IPS-NIHi7 (cell line): Measurements from ENCODE around the gene HMGCS1.
"Not testable (repeated sequence)": the region's sequence is repeated elsewhere in the genome, so short reads cannot be mapped to it uniquely, and the experiment has no call there.

Source experiments
- DNase-seq: peaks from one replicate; pipeline ENCODE4 v3.0.0; 2012; ENCODE audit warnings: mixed read lengths; ENCODE audit errors: extremely low spot score

The HMGCS1 gene

DNA sequence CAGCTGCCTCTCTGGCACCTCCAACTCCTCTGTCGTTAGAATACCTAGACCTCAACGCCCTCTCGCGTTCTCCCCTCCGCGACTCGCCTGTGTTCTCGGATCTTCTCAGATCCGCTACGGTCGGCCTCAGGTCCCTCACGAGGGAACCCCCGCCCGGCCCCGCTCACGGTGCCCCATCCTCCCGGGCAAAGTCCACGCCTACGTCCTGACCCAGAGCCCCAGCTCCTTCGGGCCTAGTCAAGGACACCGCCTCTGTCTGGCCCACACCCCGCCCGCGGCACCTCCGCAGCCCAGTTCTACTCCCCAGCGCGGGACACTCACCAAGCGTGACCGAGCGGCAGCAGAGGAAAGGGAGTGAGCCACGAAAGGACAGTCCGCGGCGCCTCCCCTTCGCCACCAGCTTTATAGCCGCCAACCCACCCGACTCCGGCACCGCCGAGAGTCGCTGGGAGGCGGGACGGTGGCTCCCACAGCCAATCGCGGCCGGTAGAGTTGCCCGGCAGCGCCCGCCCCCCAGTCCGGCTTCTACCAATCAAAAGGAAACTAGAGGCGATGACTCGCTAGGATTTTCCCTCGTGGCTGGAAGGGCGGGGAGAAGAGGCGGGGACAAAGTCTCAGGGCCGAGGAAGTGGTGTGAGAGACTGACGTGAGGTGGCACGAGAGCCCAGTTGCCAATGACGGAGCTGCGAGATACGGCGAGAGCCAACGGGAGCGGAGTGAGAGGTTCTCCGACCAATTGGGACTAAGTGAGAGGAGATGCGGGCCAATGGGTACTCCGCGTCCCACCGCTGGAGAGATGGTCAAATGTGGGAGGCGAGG lies at the start of gene HMGCS1:
TSS of gene HMGCS1 (minus strand) at position 378 of the 819 bp plus-strand sequence. CDS start 14,447 bp downstream, outside the sequence.
- DNase-seq, result peak; percentile 98

DNA sequence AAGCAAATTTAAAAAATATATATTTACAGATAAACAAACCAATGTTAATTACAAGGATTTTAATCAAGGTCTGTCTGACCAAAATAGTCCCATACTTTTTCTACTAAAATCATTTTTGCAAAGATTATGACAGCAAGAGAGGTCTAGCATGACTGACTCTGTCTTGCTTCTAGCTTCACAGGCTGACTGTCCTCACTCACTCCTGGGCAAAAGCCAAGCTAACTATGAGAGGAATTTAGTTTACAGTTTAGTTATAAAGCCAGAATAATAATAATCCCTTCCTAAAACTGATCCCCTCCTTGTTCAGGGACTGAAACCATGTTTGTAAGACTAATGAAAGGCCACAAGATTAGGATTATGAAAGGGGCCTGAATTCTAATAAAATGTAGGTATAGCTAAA lies 45.5 kb upstream of the HMGCS1 start:
- no peak for DNase-seq

DNA sequence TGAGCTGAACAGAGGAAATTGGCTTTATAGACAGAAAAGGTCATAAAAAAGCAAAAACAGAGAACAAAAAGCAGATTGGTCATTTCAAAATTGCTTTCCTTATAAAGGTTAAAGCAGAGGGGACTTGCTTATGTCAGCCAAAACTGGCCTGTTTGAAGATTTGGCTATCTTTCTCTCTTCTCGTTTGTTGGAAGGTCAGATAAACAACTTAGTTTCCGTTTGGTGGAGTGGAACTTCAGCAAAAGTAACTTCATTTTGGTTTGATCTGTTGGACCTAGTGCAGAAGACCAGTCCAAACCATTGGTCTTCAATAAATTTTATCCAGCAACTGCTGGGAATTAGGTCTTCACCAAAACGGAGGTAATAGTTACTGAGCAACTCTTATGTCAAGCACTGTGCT lies 45.1 kb upstream of the HMGCS1 start:
- DNase-seq, result no peak

DNA sequence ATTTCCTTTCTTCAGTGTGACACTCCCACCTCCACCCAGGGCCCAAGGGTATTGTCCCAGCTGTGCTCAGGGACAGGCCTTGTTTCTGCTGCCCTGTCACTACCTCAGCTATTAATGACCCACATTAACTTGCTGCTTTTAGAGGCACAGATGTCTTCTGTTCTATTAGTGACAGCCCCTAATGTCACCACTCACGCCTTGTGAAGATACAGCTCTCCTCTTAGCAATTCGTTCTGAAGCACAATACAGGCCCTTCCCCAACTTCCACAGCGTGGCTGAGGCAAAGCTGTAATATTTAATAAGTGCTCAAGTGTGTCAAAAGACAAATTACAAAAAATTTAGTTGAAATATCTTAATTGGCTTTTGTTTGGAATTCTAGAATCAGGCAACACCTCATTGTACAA lies 44.7 kb upstream of the HMGCS1 start:
- no peak for DNase-seq

DNA sequence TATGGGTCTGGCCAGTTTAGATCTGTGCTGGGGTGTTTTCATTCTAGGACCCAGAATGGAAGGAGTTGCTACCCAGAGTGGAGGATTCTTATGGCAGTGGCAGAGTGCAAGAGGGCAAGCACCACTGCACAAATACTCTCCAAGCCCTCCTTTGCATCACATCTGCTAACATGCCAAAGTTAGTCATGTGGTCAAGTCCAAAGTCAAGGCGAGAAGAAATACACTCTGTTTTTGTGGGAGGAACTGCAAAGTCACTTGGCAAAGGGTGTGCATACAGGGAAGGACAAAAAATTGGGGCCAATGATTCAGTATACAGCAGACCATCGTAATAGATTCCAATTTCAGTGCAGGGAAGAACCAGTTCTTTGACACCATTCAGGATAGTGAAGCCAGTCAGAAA lies 43.9 kb upstream of the HMGCS1 start:
- DNase-seq, result no peak

DNA sequence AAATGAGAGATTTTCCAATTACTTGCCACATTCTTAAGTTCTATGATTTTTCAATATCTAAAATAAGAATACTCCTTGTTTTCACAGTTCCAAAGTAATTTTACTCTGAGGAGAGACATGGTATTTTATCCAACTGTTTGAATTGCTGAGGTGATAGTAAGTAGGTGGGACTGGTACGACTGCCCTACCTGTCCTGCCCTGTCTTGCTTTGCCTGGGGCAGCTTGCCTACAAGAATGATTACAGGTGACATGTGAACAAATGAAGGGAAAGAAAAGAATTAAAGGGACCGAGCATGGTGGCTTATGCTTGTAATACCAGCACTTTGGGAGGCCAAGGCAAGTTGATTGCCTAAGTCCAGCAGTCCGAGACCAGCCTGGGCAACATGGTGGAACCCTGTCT lies 41.6 kb upstream of the HMGCS1 start:
- no peak for DNase-seq

DNA sequence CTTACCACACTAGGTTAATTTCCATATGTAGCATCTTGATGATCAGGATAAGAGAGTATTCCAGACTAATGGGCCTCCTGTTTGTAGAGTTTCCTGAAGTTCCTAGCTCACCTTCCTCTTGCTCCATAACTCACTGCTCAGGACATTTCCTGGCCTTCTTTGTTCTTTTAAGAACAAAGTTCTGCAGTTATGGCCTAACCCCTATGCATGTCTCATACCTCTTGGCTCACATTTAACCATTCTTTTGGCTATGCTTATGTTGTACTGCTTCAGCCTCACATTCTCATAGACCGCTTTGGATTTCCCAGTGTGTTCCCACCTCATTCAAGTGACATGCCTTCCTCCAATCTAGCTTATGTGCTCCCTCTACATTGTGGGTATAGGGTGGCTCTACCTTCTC lies 40.5 kb upstream of the HMGCS1 start:
- no peak for DNase-seq

DNA sequence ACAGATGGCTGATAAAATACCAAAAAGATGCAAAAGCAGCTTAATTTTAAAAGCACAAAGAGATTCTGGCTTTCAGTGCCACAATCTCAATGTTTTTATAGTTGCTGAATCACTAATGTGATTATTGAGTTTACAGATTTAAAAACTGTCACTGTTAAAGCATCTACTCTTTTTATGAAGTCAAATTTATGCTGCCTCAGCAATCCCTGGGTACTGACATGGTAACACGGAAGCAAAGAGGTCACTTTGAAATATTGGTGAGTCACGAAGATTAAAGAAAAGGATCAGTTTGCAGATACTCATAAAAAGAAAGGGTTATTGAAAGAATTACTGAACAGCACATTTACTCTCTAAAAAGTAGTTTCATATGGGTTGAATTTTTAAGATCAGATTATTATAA lies 39.7 kb upstream of the HMGCS1 start:
- no peak for DNase-seq

DNA sequence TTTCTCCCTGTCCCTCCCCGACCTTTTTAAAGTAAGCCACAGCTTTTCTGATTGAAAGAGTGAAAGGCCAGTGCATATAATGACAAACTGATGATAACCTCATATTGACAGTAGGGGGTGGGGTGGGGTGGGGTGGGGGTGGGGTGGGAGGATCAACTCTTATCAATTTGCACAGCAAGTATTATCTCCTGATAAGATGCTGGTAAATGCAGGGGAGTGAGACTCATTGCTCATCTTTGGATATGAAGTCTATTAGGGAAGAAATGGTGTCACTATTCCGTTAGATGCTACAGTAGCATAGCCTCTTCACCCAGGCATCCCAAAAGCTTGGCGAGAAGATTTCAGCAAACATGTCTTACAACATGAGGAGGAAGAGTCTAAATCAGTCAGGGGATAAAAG lies 38.9 kb upstream of the HMGCS1 start:
- no peak for DNase-seq

DNA sequence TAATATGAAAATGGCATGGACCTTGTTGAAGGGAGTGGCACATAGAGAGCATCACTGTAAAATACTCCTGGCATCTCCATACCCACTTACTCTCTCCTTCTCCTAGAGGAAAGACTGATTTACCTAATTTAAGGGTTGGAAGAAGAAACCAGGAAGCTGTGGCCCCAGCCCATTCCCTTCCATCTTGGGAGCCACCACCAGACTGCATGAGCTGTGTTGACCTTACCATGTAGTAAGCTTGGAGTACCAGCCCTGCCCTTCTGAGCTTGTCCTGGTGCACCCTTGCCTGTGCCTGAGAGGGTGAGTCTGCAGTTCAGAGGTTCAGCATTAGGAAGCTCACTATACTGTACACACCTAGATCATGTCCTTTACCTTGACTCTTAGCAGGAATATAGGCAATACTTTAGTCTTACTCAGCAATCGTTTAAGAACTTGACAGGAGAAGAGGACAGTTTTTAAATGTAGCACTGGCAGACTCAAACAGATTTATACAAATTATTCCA lies 35.7 kb upstream of the HMGCS1 start:
- DNase-seq, result no peak

DNA sequence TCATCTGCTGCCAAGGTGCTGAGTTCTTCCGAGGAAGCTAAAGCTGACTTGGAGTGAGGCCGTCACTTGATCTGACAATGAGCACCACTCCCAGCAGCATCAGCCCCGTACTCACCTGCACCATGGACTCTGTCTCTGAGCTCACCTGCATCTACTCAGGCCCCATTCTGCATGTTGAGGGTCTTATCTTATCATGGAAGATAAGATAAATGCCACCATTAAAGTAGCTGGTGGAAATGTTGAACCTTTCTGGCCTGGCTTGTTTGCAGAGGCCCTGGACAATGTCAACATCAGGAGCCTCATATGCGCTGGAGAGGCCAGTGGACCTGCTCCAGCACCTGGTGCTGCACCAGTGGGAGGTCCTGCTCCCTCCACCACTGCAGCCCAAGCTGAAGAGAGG lies 35.0 kb upstream of the HMGCS1 start:
- peak; percentile 30 for DNase-seq

DNA sequence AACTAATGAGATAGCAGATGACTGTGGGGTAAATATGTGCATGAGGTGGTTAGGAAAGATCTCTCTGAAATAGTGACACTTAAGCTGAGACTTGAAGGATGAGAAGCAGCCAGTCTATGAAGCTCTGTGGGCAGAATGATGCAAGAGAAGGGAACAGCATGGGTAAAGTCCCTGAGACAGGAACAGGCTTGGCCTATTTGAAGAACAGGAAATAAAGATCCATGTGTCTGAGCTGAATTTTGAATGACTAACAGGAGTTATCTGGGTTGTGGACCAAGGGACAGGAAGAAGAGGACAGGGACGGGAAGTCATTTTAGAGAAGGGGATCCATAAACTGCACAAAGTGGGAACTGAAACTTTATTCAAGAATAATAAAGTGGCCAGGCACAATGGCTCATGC lies 25.6 kb upstream of the HMGCS1 start:
- no peak for DNase-seq

DNA sequence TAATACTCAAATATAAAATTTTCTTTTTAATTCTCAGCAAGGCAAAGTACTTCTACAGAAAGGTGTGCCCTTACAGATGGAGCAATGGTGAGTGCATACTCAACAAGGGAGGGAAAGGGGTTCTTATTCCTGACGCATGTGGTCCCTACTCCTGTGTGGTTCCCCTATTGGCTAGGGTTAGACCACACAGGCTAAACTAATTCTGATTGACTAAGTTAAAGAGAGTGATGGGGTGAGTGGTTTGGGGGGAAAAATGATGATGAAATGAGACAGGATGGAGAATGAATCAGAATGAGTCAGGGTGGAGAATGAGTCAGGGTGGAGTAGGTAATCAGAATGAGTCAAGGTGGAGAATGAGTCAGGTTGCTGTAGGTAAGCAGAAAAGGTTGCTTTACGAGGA lies 22.9 kb upstream of the HMGCS1 start:
- no peak for DNase-seq

DNA sequence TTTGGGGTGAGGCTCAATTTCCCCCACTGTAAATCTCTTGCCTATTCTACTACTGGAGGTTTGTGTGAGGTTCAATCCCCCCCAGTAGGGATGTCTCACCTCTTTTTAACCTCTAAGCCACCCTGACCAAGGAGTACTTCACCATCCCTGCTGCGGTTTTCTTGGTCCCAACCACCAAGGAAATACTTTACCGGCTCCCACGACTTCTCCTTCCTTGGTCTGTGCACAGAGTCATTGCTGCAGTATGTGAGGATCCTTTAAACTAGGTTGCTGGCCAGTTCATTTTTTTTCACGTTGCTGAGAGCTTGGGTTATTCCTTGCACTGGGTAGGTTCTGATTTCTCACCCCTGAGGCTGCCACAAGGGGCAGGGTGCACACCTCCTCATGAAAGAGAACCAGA lies 22.5 kb upstream of the HMGCS1 start:
- no peak for DNase-seq

DNA sequence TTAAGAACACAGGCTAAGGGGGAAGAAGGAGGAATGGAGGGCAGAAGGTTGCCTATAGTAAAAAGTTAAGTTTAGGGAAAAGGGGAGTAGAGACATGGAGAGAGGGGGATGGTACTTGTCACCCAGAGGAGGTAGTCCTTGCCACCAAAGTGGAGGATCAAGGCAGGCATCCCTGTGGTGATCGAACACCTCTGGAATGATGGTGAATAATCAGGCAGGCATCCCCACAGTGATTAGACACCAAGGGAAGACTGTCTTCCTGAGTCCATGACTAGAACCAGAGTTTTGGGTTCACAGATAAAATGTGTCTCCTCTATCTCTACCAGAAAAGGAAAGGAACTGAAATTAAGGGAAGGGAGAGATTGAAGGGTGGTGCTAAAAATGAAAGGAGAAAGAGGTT lies 19.2 kb upstream of the HMGCS1 start:
- DNase-seq, result no peak

DNA sequence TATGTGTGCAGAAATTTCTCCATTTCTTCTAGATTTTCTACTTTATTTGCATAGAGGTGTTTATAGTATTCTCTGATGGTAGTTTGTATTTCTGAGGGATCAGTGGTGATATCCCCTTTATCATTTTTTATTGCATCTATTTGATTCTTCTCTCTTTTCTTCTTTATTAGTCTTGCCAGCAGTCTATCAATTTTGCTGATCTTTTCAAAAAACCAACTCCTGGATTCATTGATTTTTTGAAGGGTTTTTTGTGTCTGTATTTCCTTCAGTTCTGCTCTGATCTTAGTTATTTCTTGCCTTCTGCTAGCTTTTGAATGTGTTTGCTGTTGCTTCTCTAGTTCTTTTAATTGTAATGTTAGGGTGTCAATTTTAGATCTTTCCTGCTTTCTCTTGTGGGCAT lies 12.4 kb upstream of the HMGCS1 start:
- DNase-seq, result not testable (repeated sequence)

DNA sequence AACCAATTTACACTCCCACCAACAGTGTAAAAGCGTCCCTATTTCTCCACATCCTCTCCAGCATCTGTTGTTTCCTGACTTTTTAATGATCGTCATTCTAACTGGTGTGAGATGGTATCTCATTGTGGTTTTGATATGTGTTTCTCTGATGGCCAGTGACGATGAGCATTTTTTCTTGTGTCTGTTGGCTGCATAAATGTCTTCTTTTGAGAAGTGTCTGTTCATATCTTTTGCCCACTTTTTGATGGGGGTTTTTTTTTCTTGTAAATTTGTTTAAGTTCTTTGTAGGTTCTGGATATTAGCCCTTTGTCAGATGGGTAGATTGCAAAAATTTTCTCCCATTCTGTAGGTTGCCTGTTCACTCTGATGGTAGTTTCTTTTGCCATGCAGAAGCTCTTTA lies 10.3 kb upstream of the HMGCS1 start:
- not testable (repeated sequence) for DNase-seq

DNA sequence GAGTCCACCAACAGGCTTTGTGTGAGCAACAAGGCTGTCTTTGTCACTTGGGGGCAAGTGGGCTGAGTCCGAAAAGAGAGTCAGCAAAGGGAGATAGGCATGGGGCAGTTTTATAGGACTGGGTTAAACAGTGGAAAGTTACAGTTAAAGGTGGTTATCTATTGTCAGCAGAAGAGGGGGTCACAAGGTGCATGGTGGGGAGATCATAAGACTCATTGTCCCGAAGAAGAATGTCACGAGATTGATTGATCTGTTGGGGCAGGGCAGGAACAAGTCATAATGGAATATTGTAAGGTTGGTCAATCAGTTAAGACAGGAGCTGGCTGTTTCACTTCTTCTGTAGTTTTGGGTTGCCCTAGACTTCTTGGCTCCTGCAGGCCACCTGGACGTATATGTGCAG lies 7.6 kb upstream of the HMGCS1 start:
- no peak for DNase-seq

DNA sequence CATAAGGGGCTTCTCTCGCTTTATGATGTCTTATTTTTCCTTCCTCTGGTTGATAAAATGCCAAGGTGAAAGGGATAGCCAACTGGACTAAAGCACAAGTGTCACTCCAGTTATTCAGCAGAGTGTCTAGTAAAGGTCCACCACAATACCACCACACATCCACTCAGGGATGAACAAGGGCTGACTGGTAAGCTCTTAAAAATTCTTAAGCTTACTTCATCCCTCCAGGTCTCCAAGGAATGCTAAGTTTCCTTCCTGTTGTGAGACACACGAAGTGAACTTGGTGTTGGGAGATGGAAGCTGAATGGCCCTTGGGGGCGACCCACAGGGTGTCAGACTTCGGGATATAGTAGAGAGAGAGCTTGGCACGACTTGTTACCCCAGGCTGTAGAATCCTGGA lies 3.2 kb upstream of the HMGCS1 start:
- DNase-seq, result no peak

DNA sequence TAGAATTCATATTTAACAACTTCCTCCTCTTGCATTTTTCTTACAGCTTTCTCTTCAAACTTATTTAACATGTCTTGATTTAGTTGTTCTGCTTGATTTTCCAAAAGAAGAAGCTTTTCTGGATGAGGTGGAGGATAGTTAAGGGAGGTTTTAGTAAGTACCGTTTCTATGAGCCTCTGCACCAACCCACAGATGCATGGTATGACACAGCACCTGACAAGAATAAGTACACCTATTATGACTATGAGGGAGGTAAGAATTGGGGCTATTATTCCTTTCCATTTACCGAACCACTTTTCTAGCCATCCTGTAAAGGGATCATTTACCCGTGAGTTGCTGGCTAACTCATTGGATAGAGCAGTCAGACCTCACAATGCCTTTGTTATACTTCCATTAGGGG lies 2.5 kb upstream of the HMGCS1 start:
- no peak for DNase-seq

DNA sequence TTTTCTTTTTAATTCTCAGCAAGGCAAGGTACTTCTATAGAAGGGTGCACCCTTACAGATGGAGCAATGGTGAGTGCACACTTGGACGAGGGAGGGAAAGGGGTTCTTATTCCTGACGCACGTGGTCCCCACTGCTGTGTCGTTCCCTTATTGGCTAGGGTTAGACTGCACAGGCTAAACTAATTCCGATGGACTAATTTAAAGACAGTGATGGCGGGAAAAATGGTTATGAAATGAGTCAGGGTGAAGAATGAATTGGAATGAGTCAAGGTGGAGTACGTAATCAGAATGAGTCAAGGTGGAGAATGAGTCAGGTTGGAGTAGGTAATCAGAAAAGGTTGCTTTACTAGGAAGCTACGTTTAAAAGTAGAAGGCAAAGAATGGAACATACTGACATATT lies 2.1 kb upstream of the HMGCS1 start:
- no peak for DNase-seq

DNA sequence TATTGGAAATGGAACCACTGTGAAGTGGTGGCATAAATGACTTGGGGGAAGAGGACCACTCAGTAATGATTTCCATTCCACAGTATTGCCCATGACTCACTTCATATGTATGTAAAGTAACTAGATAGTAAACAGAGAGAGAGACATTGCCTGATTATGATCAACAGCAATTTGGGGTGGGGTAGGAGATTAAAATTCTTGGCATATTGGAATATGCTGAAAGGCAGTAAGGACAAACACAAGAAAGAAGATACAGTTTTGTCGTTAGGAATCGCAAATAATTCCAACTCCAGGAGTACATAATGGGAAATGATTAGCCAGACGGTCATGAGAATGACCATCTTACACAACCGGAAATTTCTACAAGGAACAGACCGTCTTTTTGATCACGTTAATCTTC lies 1.5 kb upstream of the HMGCS1 start:
- DNase-seq, result no peak

DNA sequence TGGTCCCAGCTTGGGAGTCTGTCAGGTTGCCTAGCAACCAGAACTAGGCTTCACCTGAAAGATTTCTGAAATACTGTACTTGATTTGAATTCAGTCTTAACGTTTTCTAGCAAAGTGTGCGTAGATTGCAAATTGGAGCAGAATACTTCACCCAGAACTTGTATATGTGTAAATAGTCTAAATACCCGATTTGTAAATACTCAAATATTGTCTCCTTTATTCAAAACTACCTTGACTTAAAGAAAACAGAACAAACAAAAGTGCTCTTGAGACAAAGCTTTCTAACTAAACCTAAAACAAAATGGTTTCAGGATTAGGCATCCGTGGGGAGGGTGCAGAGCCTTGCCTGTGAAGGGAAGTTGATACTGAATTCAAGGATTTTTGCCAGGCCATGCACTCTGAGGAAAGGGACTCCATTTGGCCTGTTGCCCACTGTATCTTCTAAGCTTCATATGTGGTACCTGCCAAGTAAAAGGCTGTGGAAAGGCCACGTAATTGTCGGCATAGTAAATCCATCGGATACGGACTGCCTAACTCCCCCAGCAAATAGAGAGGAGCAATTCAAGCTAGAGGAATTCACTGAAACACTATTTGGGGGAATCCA lies 744 bp upstream of the HMGCS1 start:
- DNase-seq, result no peak

DNA sequence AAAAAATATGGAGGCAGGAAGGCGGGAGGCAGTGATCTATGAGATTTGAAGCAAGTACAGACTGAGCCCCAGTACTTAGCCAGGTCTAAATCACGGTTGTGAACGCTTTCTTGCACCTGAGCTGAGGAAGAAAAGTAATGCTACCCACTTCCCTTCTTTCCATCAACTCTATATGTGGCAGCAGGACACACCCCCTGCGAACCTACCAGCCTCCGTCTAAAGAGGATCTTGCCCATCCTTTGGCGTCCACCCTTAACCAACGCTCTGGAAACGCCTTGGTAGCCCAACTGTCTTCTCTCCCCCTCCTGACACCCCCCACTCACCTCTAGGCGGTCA lies 545 bp downstream of the HMGCS1 start:
- DNase-seq, result no peak
